K562 (cell line): Measurements from ENCODE around the gene SLC4A2. TPM values are rescaled to one million over a fixed set of nuclear protein-coding genes. Genes with fewer than 3 reads are reported as not detected.

Experiments
- CTBP1 ChIP-seq: fragments of 450-650 bp; IDR thresholded peaks from 2 replicates; pipeline ENCODE4 v1.6.1; 2016; ENCODE audit warnings: borderline replicate concordance
- DACH1 ChIP-seq: fragments of 450-650 bp; IDR thresholded peaks from 2 replicates; pipeline ENCODE4 v1.6.1; 2018; ENCODE audit not compliant: partially characterized antibody
- E2F1 ChIP-seq: sonication (generic); formaldehyde crosslinking; IDR thresholded peaks from 2 replicates; pipeline ENCODE4 v1.8.1; 2023; ENCODE audit warnings: mild to moderate bottlenecking, missing genetic modification reagents, moderate library complexity
- E2F3 ChIP-seq: fragments of 250-450 bp; sonication (Bioruptor Pico); IDR thresholded peaks from 2 replicates; pipeline ENCODE4 v1.4.0; 2020; ENCODE audit warnings: mild to moderate bottlenecking
- JUN ChIP-seq, 2 experiments: sonication (generic) in 1 of 2; formaldehyde crosslinking in 1 of 2; IDR thresholded peaks; 2 replicates each; pipeline versions ENCODE4 v1.6.1 to v1.8.0; 2012 to 2022; ENCODE audit warnings: borderline replicate concordance in 2 of 2, mild to moderate bottlenecking in 2 of 2, improper control_type of control experiment in 1 of 2, low read depth in 1 of 2, low read length in 1 of 2, missing genetic modification reagents in 1 of 2
- KDM1A ChIP-seq, 2 experiments: fragments of 450-650 bp; IDR thresholded peaks; 2 replicates each; pipeline ENCODE4 v1.6.1; 2016; ENCODE audit warnings: mild to moderate bottlenecking in 2 of 2
- KLF13 ChIP-seq: fragments of 450-650 bp; IDR thresholded peaks from 2 replicates; pipeline ENCODE4 v1.6.1; 2016; ENCODE audit warnings: missing genetic modification characterization, low read depth, mild to moderate bottlenecking, missing compliant biosample characterization, moderate library complexity, borderline replicate concordance
- LEF1 ChIP-seq: fragments of 450-650 bp; IDR thresholded peaks from 2 replicates; pipeline ENCODE4 v1.6.1; 2016; ENCODE audit warnings: mild to moderate bottlenecking
- NR2C1 ChIP-seq, 2 experiments: fragments of 450-650 bp; IDR thresholded peaks; 2 replicates each; pipeline ENCODE4 v1.6.1; 2017; ENCODE audit warnings: mild to moderate bottlenecking in 2 of 2, antibody characterized with exemption in 1 of 2, inconsistent platforms in 1 of 2, missing compliant biosample characterization in 1 of 2, missing genetic modification characterization in 1 of 2
- PCBP1 ChIP-seq: fragments of 200-400 bp; formaldehyde crosslinking; IDR thresholded peaks from 2 replicates; pipeline ENCODE4 v1.6.1; 2018; ENCODE audit warnings: mild to moderate bottlenecking, low read depth, low read length; ENCODE audit not compliant: poor library complexity, severe bottlenecking
- POU5F1 ChIP-seq: fragments of 150-350 bp; IDR thresholded peaks from 2 replicates; pipeline ENCODE4 v1.6.1; 2014; ENCODE audit warnings: borderline replicate concordance, low read length, low read depth, mild to moderate bottlenecking; ENCODE audit not compliant: partially characterized antibody
- RBM39 ChIP-seq: fragments of 200-400 bp; formaldehyde crosslinking; optimal IDR thresholded peaks from 2 replicates; pipeline ENCODE3; 2018; ENCODE audit warnings: low read depth, low read length
- SMARCE1 ChIP-seq: fragments of 450-650 bp; IDR thresholded peaks from 2 replicates; pipeline ENCODE4 v1.7.1; 2016; ENCODE audit warnings: mild to moderate bottlenecking
- SRSF3 ChIP-seq: fragments of 200-400 bp; formaldehyde crosslinking; IDR thresholded peaks from 2 replicates; pipeline ENCODE4 v1.6.1; 2016; ENCODE audit warnings: mild to moderate bottlenecking, low read length, moderate library complexity; ENCODE audit not compliant: insufficient read depth
- TRIM28 ChIP-seq: fragments of 450-650 bp; IDR thresholded peaks from 2 replicates; pipeline ENCODE4 v1.6.1; 2017
- ZBTB1 ChIP-seq: sonication (generic); formaldehyde crosslinking; IDR thresholded peaks from 2 replicates; pipeline ENCODE4 v1.8.1; 2023; ENCODE audit warnings: missing genetic modification reagents, low read depth, mild to moderate bottlenecking, borderline replicate concordance
- ZC3H8 ChIP-seq: fragments of 450-650 bp; IDR thresholded peaks from 2 replicates; pipeline ENCODE4 v1.6.1; 2017
- ZNF274 ChIP-seq: IDR thresholded peaks from 2 replicates; pipeline ENCODE4 v1.6.1; 2011; ENCODE audit warnings: low read depth, mild to moderate bottlenecking, low read length, moderate library complexity, borderline replicate concordance
- ZNF408 ChIP-seq: fragments of 250-450 bp; sonication (Bioruptor Pico); IDR thresholded peaks from 2 replicates; pipeline ENCODE4 v1.4.0; 2020; ENCODE audit warnings: low read depth, mild to moderate bottlenecking, moderate library complexity
- ZNF561 ChIP-seq: fragments of 450-650 bp; formaldehyde crosslinking; conservative IDR thresholded peaks from 2 replicates; pipeline ENCODE4 v1.4.0; 2020; ENCODE audit warnings: mild to moderate bottlenecking, moderate library complexity
- ZNF584 ChIP-seq: fragments of 200-800 bp; sonication (Bioruptor generic); IDR thresholded peaks from 2 replicates; pipeline ENCODE4 v1.6.1; 2016; ENCODE audit warnings: low read depth, mild to moderate bottlenecking, missing genetic modification characterization, missing compliant biosample characterization
- polyA plus RNA-seq, 8 experiments: library from polyadenylated mRNA; depleted of rRNA in 4 of 8; stranded (reverse) in 5 of 8; unstranded in 3 of 8; fragments of >200 nt; fragmentation: Nextera tagmentation in 2 of 8; fragmentation: Illumina TruSeq in 1 of 8; extraction: Ambion mirVana in 2 of 8; extraction: Trizol in 1 of 8; gene quantifications; 2 replicates each; pipeline versions ENCODE4 v1.2.1 to v1.2.3, GENCODE V29; 2011 to 2014; ENCODE audit warnings: inconsistent platforms in 1 of 8, missing spikeins in 1 of 8
- total RNA-seq, 7 experiments: library from RNA; depleted of rRNA in 6 of 7; stranded (reverse); fragments of >200 nt in 6 of 7; fragmentation: Illumina TruSeq in 2 of 7; extraction: Trizol in 2 of 7; gene quantifications; 2 replicates each; pipeline versions ENCODE4 v1.2.1 to v1.2.3, GENCODE V29; 2011 to 2021; ENCODE audit warnings: low replicate concordance in 1 of 7
- TF ChIP-seq, protein P1 (sequence below), 2 experiments: fragments of 450-650 bp in 1 of 2; sonication (generic) in 1 of 2; formaldehyde crosslinking; conservative IDR thresholded peaks; 2 replicates each; pipeline versions ENCODE4 v1.4.0 to v1.8.1; 2020 to 2022; ENCODE audit warnings: mild to moderate bottlenecking in 1 of 2, missing genetic modification reagents in 1 of 2
- TF ChIP-seq, protein P2 (sequence below): sonication (generic); formaldehyde crosslinking; IDR thresholded peaks from 2 replicates; pipeline ENCODE4 v1.8.1; 2023; ENCODE audit warnings: mild to moderate bottlenecking, missing genetic modification reagents
- TF ChIP-seq, protein P3 (sequence below): fragments of 250-450 bp; sonication (Bioruptor Pico); IDR thresholded peaks from 2 replicates; pipeline ENCODE4 v1.6.1; 2021; ENCODE audit warnings: mild to moderate bottlenecking

The SLC4A2 gene
- total and polyA plus RNA-seq, 9 of the 15 experiments (the other 6 are each of a cell fraction or from before 2014, with no cell fraction given) = 11.4 to 375 (median 130) TPM

DNA sequence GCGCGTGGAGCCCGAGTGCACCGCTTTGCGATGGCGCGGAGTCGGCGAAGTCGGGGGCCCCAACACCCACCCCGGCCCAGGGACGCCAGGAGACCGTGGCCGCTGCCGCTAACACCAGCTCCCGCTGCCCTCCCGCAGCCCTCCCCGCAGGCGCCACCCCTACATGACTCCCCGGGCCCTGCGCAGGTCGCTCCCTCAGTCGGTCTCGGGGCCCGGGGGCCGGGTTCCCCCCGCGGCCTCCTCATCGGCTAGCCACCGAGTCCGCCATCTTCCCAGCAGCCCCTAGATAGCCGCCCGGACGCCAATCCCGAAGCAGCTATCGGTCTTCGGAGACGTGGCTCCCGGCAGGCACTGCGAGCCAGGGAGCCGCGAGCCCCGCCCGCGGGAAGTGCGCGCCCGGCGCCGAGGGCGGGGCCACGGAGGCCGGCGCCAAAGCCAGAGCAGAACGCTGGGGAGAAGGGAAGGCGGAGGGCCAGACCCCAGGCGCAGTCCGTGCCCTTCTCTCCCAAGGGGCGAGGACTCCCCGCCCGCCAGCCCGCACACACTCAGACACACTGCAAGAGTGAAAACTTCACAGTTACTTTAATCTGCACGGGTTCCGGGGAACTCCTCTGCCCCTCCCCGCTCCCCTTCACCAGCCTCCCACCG, 21.3 kb downstream of the SLC4A2 start, which contains the start of gene FASTK (continued):
- TF ChIP-seq DACH1 (no peak), ZNF561 (CRISPR knock-in tag) (no peak), KLF13 (tag) (no peak), POU5F1 (peak; percentile 19), E2F1 (CRISPR knock-in tag) (peak; percentile 93), LEF1 (no peak), PCBP1 (no peak), RBM39 (no peak), TRIM28 (no peak), CTBP1 (peak; percentile 63), ZNF408 (CRISPR knock-in tag) (no peak), ZNF274 (peak; percentile 50; the same call in 1 of the 2 replicates), KDM1A (IDR thresholded peaks at IDR 0.05) (no peak), NR2C1 (IDR thresholded peaks at IDR 0.05) (no peak), NR2C1 (tag; IDR thresholded peaks at IDR 0.05) (no peak), ZBTB1 (CRISPR knock-in tag) (no peak; the same call in 1 of the 2 replicates), SMARCE1 (no peak; the same call in 1 of the 2 replicates), ZC3H8 (no peak), E2F3 (CRISPR knock-in tag) (0 out of 2 replicates have a peak, but pooled peaks have one; percentile 17), SRSF3 (no peak), ZNF584 (CRISPR knock-in tag) (no peak), JUN (IDR thresholded peaks at IDR 0.05; ENCODE audit: borderline replicate concordance, low read depth, low read length) (peak; percentile 39; the same call in 1 of the 2 replicates), JUN (CRISPR knock-in tag; IDR thresholded peaks at IDR 0.05; ENCODE audit: borderline replicate concordance) (0 out of 2 replicates have a peak, but pooled peaks have one; percentile 30)
- TF ChIP-seq, protein P1, sequence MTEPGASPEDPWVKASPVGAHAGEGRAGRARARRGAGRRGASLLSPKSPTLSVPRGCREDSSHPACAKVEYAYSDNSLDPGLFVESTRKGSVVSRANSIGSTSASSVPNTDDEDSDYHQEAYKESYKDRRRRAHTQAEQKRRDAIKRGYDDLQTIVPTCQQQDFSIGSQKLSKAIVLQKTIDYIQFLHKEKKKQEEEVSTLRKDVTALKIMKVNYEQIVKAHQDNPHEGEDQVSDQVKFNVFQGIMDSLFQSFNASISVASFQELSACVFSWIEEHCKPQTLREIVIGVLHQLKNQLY (CRISPR knock-in tag; conservative IDR thresholded peaks at IDR 0.05) = no peak; a peak in 1 of 4 replicates
- TF ChIP-seq, protein P2, sequence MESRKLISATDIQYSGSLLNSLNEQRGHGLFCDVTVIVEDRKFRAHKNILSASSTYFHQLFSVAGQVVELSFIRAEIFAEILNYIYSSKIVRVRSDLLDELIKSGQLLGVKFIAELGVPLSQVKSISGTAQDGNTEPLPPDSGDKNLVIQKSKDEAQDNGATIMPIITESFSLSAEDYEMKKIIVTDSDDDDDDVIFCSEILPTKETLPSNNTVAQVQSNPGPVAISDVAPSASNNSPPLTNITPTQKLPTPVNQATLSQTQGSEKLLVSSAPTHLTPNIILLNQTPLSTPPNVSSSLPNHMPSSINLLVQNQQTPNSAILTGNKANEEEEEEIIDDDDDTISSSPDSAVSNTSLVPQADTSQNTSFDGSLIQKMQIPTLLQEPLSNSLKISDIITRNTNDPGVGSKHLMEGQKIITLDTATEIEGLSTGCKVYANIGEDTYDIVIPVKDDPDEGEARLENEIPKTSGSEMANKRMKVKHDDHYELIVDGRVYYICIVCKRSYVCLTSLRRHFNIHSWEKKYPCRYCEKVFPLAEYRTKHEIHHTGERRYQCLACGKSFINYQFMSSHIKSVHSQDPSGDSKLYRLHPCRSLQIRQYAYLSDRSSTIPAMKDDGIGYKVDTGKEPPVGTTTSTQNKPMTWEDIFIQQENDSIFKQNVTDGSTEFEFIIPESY (CRISPR knock-in tag) = no peak
- TF ChIP-seq, protein P3, sequence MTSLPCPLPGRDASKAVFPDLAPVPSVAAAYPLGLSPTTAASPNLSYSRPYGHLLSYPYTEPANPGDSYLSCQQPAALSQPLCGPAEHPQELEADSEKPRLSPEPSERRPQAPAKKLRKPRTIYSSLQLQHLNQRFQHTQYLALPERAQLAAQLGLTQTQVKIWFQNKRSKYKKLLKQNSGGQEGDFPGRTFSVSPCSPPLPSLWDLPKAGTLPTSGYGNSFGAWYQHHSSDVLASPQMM = no peak
